Hepatocyte (in vitro differentiated cells): Measurements from ENCODE around the gene TRAPPC6A. TPM values are rescaled to one million over a fixed set of nuclear protein-coding genes. Genes with fewer than 3 reads are reported as not detected.
"Not testable (repeated sequence)": the region's sequence is repeated elsewhere in the genome, so short reads cannot be mapped to it uniquely, and the experiment has no call there.

Experiments used
- DNase-seq: peaks from one replicate; pipeline ENCODE4 v3.0.0-alpha.2; 2016; ENCODE audit warnings: low spot score
- H2AFZ ChIP-seq: fragments of 200-600 bp; sonication (generic); 2 replicates; pipeline ENCODE4 v1.6.0; 2016; ENCODE audit warnings: antibody characterized with exemption, mild to moderate bottlenecking
- H3K27ac ChIP-seq: fragments of 200-600 bp; sonication (generic); 2 replicates; pipeline ENCODE4 v1.5.1; 2016; ENCODE audit warnings: mild to moderate bottlenecking
- H3K27me3 ChIP-seq: fragments of 200-600 bp; sonication (generic); 2 replicates; pipeline ENCODE4 v1.6.1; 2016
- H3K36me3 ChIP-seq: fragments of 200-600 bp; sonication (generic); replicated peaks from 2 replicates; pipeline ENCODE4 v1.5.1; 2016; ENCODE audit warnings: low read depth; ENCODE audit not compliant: insufficient read depth
- H3K4me1 ChIP-seq: fragments of 200-600 bp; sonication (generic); 2 replicates; pipeline ENCODE4 v1.5.1; 2016; ENCODE audit warnings: mild to moderate bottlenecking, moderate library complexity; ENCODE audit not compliant: insufficient read depth
- H3K4me2 ChIP-seq: fragments of 200-600 bp; sonication (generic); 2 replicates; pipeline ENCODE4 v1.6.0; 2016
- H3K4me3 ChIP-seq: fragments of 200-600 bp; sonication (generic); 2 replicates; pipeline ENCODE4 v1.5.1; 2016; ENCODE audit warnings: mild to moderate bottlenecking
- H3K79me2 ChIP-seq: fragments of 200-600 bp; sonication (generic); 2 replicates; pipeline ENCODE4 v1.6.0; 2017; ENCODE audit warnings: mild to moderate bottlenecking
- H3K9me2 ChIP-seq: fragments of 200-600 bp; sonication (generic); replicated peaks from 2 replicates; pipeline ENCODE4 v1.6.0; 2017; ENCODE audit warnings: mild to moderate bottlenecking; ENCODE audit not compliant: insufficient read depth
- H3K9me3 ChIP-seq: fragments of 200-600 bp; sonication (generic); 2 replicates; pipeline ENCODE4 v1.5.1; 2016; ENCODE audit warnings: low read depth, mild to moderate bottlenecking
- H4K20me1 ChIP-seq: fragments of 200-600 bp; sonication (generic); 2 replicates; pipeline ENCODE4 v1.6.0; 2016; ENCODE audit warnings: mild to moderate bottlenecking; ENCODE audit not compliant: insufficient read depth, poor library complexity, severe bottlenecking
- CTCF ChIP-seq: fragments of 200-600 bp; sonication (generic); IDR thresholded peaks from 2 replicates; pipeline ENCODE4 v1.5.1; 2016; ENCODE audit warnings: antibody characterized with exemption, mild to moderate bottlenecking; ENCODE audit not compliant: poor library complexity
- EZH2 ChIP-seq: fragments of 200-600 bp; sonication (generic); IDR thresholded peaks from 2 replicates; pipeline ENCODE4 v1.6.1; 2016; ENCODE audit warnings: antibody characterized with exemption, mild to moderate bottlenecking, borderline replicate concordance
- EZH2phosphoT487 ChIP-seq: fragments of 200-600 bp; sonication (generic); IDR thresholded peaks from one replicate; pipeline ENCODE4 v1.6.1; 2018; ENCODE audit warnings: antibody characterized with exemption, mild to moderate bottlenecking, low read depth, moderate library complexity; ENCODE audit not compliant: unreplicated experiment, severe bottlenecking
- WGBS: methylation state at CpG from one replicate; pipeline ENCODE4 v1.1.6; 2016; ENCODE audit warnings: low lambda C conversion rate; ENCODE audit errors: missing lambda C conversion rate; 5-methylcytosine and 5-hydroxymethylcytosine counted together
- polyA plus RNA-seq: library from polyadenylated mRNA; unstranded; fragments of >200 nt; fragmentation: Nextera tagmentation; extraction: Ambion mirVana; gene quantifications from 2 replicates; pipeline ENCODE4 v1.2.1, GENCODE V29; 2016
- total RNA-seq: library from RNA; depleted of rRNA; stranded (reverse); fragments of >200 nt; gene quantifications from 2 replicates; pipeline ENCODE4 v1.2.3, GENCODE V29; 2014

TRAPPC6A gene
- total and polyA plus RNA-seq, 2 experiments from 2014 or later: 25.7 to 60.1 TPM

GRCh38 chr19:45119582-45119981 is 58.5 kb downstream of the TRAPPC6A start:
- no peaks in the 10 kb centered on the region for H3K27me3 ChIP-seq
- no peak overlapping the region for H3K27ac ChIP-seq
- H3K36me3 ChIP-seq: no peaks in the 10 kb centered on the region
- H2AFZ ChIP-seq: no peak overlapping the region
- TF ChIP-seq CTCF: no peak
- TF ChIP-seq EZH2: no peak
- TF ChIP-seq EZH2phosphoT487: no peak
- peaks cover 18% of the 10 kb centered on the region for H3K4me1 ChIP-seq
- H3K9me2 ChIP-seq: no peaks in the 10 kb centered on the region
- no peak overlapping the region for H3K4me3 ChIP-seq
- no peaks in the 10 kb centered on the region for H3K9me3 ChIP-seq
- H4K20me1 ChIP-seq: peaks cover 62% of the 10 kb centered on the region
- peaks cover 99% of the 10 kb centered on the region for H3K79me2 ChIP-seq
- WGBS: 91% methylated on average over 6 of the region's 6 CpGs
- DNase-seq: no peak
- no peak overlapping the region for H3K4me2 ChIP-seq

GRCh38 chr19:45118591-45119355 is 59.3 kb downstream of the TRAPPC6A start:
- DNase-seq, H2AFZ ChIP-seq, H3K27me3 ChIP-seq, H3K36me3 ChIP-seq, H3K9me2 ChIP-seq, H3K27ac ChIP-seq, H3K4me3 ChIP-seq, H3K4me2 ChIP-seq, H3K9me3 ChIP-seq: not testable (repeated sequence)
- whole genome bisulfite sequencing: 87% methylated on average over 18 of the region's 18 CpGs
- peaks cover 24% of the 10 kb centered on the region for H3K4me1 ChIP-seq
- peaks cover 99% of the 10 kb centered on the region for H3K79me2 ChIP-seq
- H4K20me1 ChIP-seq: peaks cover 66% of the 10 kb centered on the region

DNA sequence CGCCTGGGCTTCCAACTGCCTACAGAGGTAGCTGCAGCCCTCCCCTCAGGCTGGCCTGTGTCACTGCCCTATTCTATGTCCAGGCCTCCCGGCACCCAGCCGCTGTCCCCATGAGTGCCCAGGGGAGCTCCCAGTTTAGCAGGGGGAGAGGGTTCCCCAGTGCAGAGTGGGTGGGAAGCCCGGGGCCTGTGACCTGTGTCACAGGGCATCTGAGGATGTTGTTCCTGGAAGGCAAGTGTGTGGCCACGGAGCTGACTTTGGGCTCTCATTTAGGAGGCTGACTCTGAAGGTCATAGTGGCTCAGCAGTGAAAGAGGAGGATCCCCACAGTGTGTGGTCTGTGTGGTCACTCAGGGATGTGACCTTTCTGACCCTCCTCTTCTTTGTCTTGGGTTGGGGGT is 59.9 kb downstream of the TRAPPC6A start:
- H3K9me2 ChIP-seq: no peaks in the 10 kb centered on the region
- no peaks in the 10 kb centered on the region for H3K27me3 ChIP-seq
- no peaks in the 10 kb centered on the region for H3K36me3 ChIP-seq
- H3K4me1 ChIP-seq: peaks cover 26% of the 10 kb centered on the region
- DNase-seq: no peak
- no peak overlapping the region for H3K4me2 ChIP-seq
- no peak overlapping the region for H2AFZ ChIP-seq
- peaks cover 62% of the 10 kb centered on the region for H4K20me1 ChIP-seq
- no peaks in the 10 kb centered on the region for H3K9me3 ChIP-seq
- no peak overlapping the region for H3K4me3 ChIP-seq
- H3K27ac ChIP-seq: no peak overlapping the region
- no peak for TF ChIP-seq CTCF
- peaks cover 100% of the 10 kb centered on the region for H3K79me2 ChIP-seq
- WGBS: 89% methylated on average over 5 of the region's 5 CpGs

- Histone ChIP-seq H3K4me1 (peaks cover 30% of the 10 kb centered on the region), H2AFZ (no peak overlapping the region), H3K9me3 (no peaks in the 10 kb centered on the region), H3K9me2 (no peaks in the 10 kb centered on the region), H3K4me2 (peak overlapping the region; percentile 16), H3K27me3 (no peaks in the 10 kb centered on the region), H3K79me2 (peaks cover 100% of the 10 kb centered on the region), H3K27ac (no peak overlapping the region), H3K4me3 (no peak overlapping the region), H4K20me1 (peaks cover 62% of the 10 kb centered on the region), H3K36me3 (no peaks in the 10 kb centered on the region)
- no peak for DNase-seq
- 75% methylated on average over 12 of the region's 12 CpGs for WGBS
- TF ChIP-seq EZH2phosphoT487 (no peak), CTCF (no peak), EZH2 (no peak)
Observed at GRCh38 chr19:45117671-45118070, 60.4 kb downstream of the TRAPPC6A start.
